ENCODE results near the gene PLEKHG4.
A peak's percentile ranks its signal among the peaks of the same experiment; 100 is the strongest.

The PLEKHG4 gene

GRCh38 chr16:67279296-67280089 lies at the start of gene PLEKHG4:
Gene PLEKHG4, plus strand, starts transcription at chr16:67279532. Its CDS starts 513 bp downstream, at chr16:67280045.
- TF ChIP-seq CTCF (IDR thresholded peaks at IDR 0.05; ENCODE audit: low read length, missing control alignments): peak; percentile 14
- peak within 1 kb of the TSS; percentile 47 for H3K4me3 ChIP-seq (replicated peaks; ENCODE audit: low read depth, low read length)
- DNase-seq (ENCODE audit: low read depth): peak; percentile 64

GRCh38 chr16:67229906-67230808 lies 49.2 kb upstream of the PLEKHG4 start:
- no peak for TF ChIP-seq CTCF (IDR thresholded peaks at IDR 0.05; ENCODE audit: low read length, missing control alignments)
- H3K4me3 ChIP-seq (replicated peaks; ENCODE audit: low read depth, low read length): no peak overlapping the region
- no peak for DNase-seq (ENCODE audit: low read depth)

GRCh38 chr16:67230809-67231660 lies 48.3 kb upstream of the PLEKHG4 start:
- no peak for TF ChIP-seq CTCF (IDR thresholded peaks at IDR 0.05; ENCODE audit: low read length, missing control alignments)
- no peak overlapping the region for H3K4me3 ChIP-seq (replicated peaks; ENCODE audit: low read depth, low read length)
- DNase-seq (ENCODE audit: low read depth): no peak

- H3K4me3 ChIP-seq (replicated peaks; ENCODE audit: low read depth, low read length): no peak overlapping the region
- no peak for DNase-seq (ENCODE audit: low read depth)
- TF ChIP-seq CTCF (IDR thresholded peaks at IDR 0.05; ENCODE audit: low read length, missing control alignments): no peak
Measured at GRCh38 chr16:67233596-67233995, 45.7 kb upstream of the PLEKHG4 start.

GRCh38 chr16:67234180-67234597 lies 45.1 kb upstream of the PLEKHG4 start:
- no peak for DNase-seq (ENCODE audit: low read depth)
- H3K4me3 ChIP-seq (replicated peaks; ENCODE audit: low read depth, low read length): no peak overlapping the region
- no peak for TF ChIP-seq CTCF (IDR thresholded peaks at IDR 0.05; ENCODE audit: low read length, missing control alignments)

GRCh38 chr16:67235816-67236562 lies 43.3 kb upstream of the PLEKHG4 start:
- no peak for TF ChIP-seq CTCF (IDR thresholded peaks at IDR 0.05; ENCODE audit: low read length, missing control alignments)
- DNase-seq (ENCODE audit: low read depth): no peak
- H3K4me3 ChIP-seq (replicated peaks; ENCODE audit: low read depth, low read length): no peak overlapping the region

All from fibroblast of pulmonary artery (primary cell).